HCT116 (cell line): Measurements from ENCODE around the gene LTA4H.

Experiments
- EZH2phosphoT487 ChIP-seq: fragments of 200-600 bp; IDR thresholded peaks from 2 replicates; pipeline ENCODE4 v1.6.1; 2018; ENCODE audit warnings: antibody characterized with exemption, borderline replicate concordance
- RAD21 ChIP-seq: IDR thresholded peaks from 2 replicates; pipeline ENCODE4 v1.6.1; 2012; ENCODE audit warnings: low read depth, mild to moderate bottlenecking
- ZNF274 ChIP-seq: fragments of 200-500 bp; sonication (Bioruptor generic); IDR thresholded peaks from 2 replicates; pipeline ENCODE4 v1.6.1; 2014; ENCODE audit warnings: mild to moderate bottlenecking, low read depth, low read length, inconsistent platforms

DNA sequence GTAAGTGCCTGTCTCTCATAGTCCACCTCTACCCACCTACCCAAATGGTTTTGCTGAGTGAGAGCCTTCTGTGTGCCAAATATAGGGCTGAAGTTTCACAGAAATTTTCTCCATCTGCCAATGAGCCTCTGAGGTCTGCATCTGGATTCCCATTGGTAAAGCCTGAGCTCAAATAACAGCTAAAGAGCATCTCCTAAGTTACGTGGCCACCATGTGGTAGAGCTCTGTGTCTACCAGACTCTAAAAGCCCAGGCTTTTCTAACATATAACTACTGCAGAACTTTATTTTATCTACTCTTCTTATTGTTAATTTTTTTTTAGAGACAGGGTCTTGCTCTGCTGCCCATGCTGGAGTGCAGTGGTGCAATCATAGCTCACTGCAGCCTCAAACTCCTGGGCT lies 76.3 kb downstream of the LTA4H start:
- TF ChIP-seq RAD21 (peak; percentile 70), ZNF274 (no peak), EZH2phosphoT487 (no peak)
